GM23338 (cell line): Measurements from ENCODE around the gene OPN1MW. TPM values are rescaled to one million over a fixed set of nuclear protein-coding genes. Genes with fewer than 3 reads are reported as not detected.
"Not testable (repeated sequence)": the region's sequence is repeated elsewhere in the genome, so short reads cannot be mapped to it uniquely, and the experiment has no call there.

Experiments
- ATAC-seq: fragments of 200-7000 bp; cut with Tn5 transposase; 3 replicates; pipeline ENCODE4 v1.9.1; 2020
- DNase-seq: peaks from one replicate; pipeline ENCODE4 v3.0.0-alpha.2; 2015; ENCODE audit warnings: low spot score
- H2AFZ ChIP-seq: fragments of 200-600 bp; sonication (generic); 2 replicates; pipeline ENCODE4 v1.8.0; 2016; ENCODE audit warnings: antibody characterized with exemption, mild to moderate bottlenecking, moderate library complexity
- H3F3A ChIP-seq: fragments of 200-600 bp; sonication (generic); replicated peaks from 2 replicates; pipeline ENCODE4 v1.8.0; 2017; ENCODE audit warnings: antibody characterized with exemption, mixed run types, low read depth
- H3K27ac ChIP-seq: fragments of 200-600 bp; sonication (generic); 2 replicates; pipeline ENCODE4 v1.6.1; 2016; ENCODE audit warnings: low read depth
- H3K27me3 ChIP-seq: fragments of 200-600 bp; sonication (generic); 2 replicates; pipeline ENCODE4 v1.8.0; 2016; ENCODE audit warnings: mild to moderate bottlenecking, mixed run types, moderate library complexity; ENCODE audit not compliant: insufficient read depth
- H3K36me3 ChIP-seq: fragments of 200-600 bp; sonication (generic); 2 replicates; pipeline ENCODE4 v1.8.0; 2016; ENCODE audit warnings: mild to moderate bottlenecking; ENCODE audit not compliant: insufficient read depth
- H3K4me1 ChIP-seq: fragments of 200-600 bp; sonication (generic); 2 replicates; pipeline ENCODE4 v1.8.0; 2016; ENCODE audit warnings: mild to moderate bottlenecking, moderate library complexity; ENCODE audit not compliant: insufficient read depth
- H3K4me2 ChIP-seq: fragments of 200-600 bp; sonication (generic); 2 replicates; pipeline ENCODE4 v1.7.1; 2017; ENCODE audit warnings: mixed run types
- H3K4me3 ChIP-seq: fragments of 200-600 bp; sonication (generic); 2 replicates; pipeline ENCODE4 v1.6.1; 2016; ENCODE audit warnings: mixed run types
- H3K79me2 ChIP-seq: fragments of 200-600 bp; sonication (generic); replicated peaks from 2 replicates; pipeline ENCODE4 v1.8.0; 2017; ENCODE audit warnings: mild to moderate bottlenecking; ENCODE audit not compliant: insufficient read depth
- H3K9me2 ChIP-seq: fragments of 200-600 bp; sonication (generic); 2 replicates; pipeline ENCODE4 v1.8.0; 2017; ENCODE audit not compliant: insufficient read depth
- H4K20me1 ChIP-seq: fragments of 200-600 bp; sonication (generic); replicated peaks from 2 replicates; pipeline ENCODE4 v1.8.0; 2017; ENCODE audit warnings: mild to moderate bottlenecking; ENCODE audit not compliant: insufficient read depth
- H3K27ac Mint-ChIP-seq: 2 replicates; pipeline ENCODE4 v1.8.0; 2020; ENCODE audit warnings: inconsistent platforms, mild to moderate bottlenecking, moderate library complexity, mixed read lengths
- H3K27me3 Mint-ChIP-seq: 3 replicates; pipeline ENCODE4 v1.8.0; 2022; ENCODE audit warnings: low read depth, mild to moderate bottlenecking, moderate library complexity, mixed read lengths, inconsistent platforms; ENCODE audit not compliant: insufficient read depth, poor library complexity
- H3K36me3 Mint-ChIP-seq: 3 replicates; pipeline ENCODE4 v1.8.0; 2021; ENCODE audit warnings: low read depth, mild to moderate bottlenecking, inconsistent platforms, moderate library complexity, mixed read lengths
- H3K4me1 Mint-ChIP-seq: 3 replicates; pipeline ENCODE4 v1.8.0; 2020; ENCODE audit warnings: mild to moderate bottlenecking, inconsistent platforms, mixed read lengths
- H3K4me3 Mint-ChIP-seq: 3 replicates; pipeline ENCODE4 v1.8.0; 2021; ENCODE audit warnings: moderate library complexity, mild to moderate bottlenecking, inconsistent platforms, mixed read lengths
- H3K9me3 Mint-ChIP-seq: 3 replicates; pipeline ENCODE4 v1.8.0; 2020; ENCODE audit warnings: moderate library complexity, mild to moderate bottlenecking, inconsistent platforms, mixed read lengths
- EZH2phosphoT487 ChIP-seq: fragments of 200-600 bp; sonication (generic); IDR thresholded peaks from one replicate; pipeline ENCODE4 v1.8.1; 2018; ENCODE audit warnings: antibody characterized with exemption; ENCODE audit not compliant: unreplicated experiment
- JUNB ChIP-seq: IDR thresholded peaks from one replicate; pipeline ENCODE4 v1.6.1; 2016; ENCODE audit warnings: antibody characterized with exemption; ENCODE audit not compliant: unreplicated experiment
- NANOG ChIP-seq: IDR thresholded peaks from 2 replicates; pipeline ENCODE4 v1.6.1; 2016; ENCODE audit warnings: antibody characterized with exemption, borderline replicate concordance
- POLR2AphosphoS5 ChIP-seq: IDR thresholded peaks from 2 replicates; pipeline ENCODE4 v1.6.1; 2016; ENCODE audit warnings: antibody characterized with exemption, low read depth
- STAT1 ChIP-seq: IDR thresholded peaks from one replicate; pipeline ENCODE4 v1.6.1; 2016; ENCODE audit warnings: antibody characterized with exemption; ENCODE audit not compliant: unreplicated experiment
- ZNF331 ChIP-seq: fragments of 250-450 bp; sonication (Bioruptor Pico); IDR thresholded peaks from 2 replicates; pipeline ENCODE4 v1.5.0; 2020; ENCODE audit warnings: low read depth, mild to moderate bottlenecking, moderate library complexity
- long read RNA-seq: library from polyadenylated mRNA; unstranded; transcript quantifications from one replicate; pipeline ENCODE4 v2.0.0, GENCODE V29; 2020; ENCODE audit not compliant: unreplicated experiment
- polyA plus RNA-seq: library from polyadenylated mRNA; unstranded; fragments of >200 nt; fragmentation: Nextera tagmentation; extraction: Ambion mirVana; gene quantifications from 2 replicates; pipeline ENCODE4 v1.2.1, GENCODE V29; 2016
- total RNA-seq: library from RNA; depleted of rRNA; stranded (reverse); fragments of >200 nt; shearing (Covaris generic); gene quantifications from 2 replicates; pipeline ENCODE4 v1.2.3, GENCODE V29; 2014; rRNA removed
- TF ChIP-seq, protein P1 (sequence below): IDR thresholded peaks from one replicate; pipeline ENCODE4 v1.6.1; 2018; ENCODE audit warnings: antibody characterized with exemption; ENCODE audit not compliant: unreplicated experiment
- TF ChIP-seq, protein P2 (sequence below): IDR thresholded peaks from 2 replicates; pipeline ENCODE4 v1.6.1; 2016; ENCODE audit warnings: antibody characterized with exemption
- TF ChIP-seq, protein P3 (sequence below): fragments of 250-450 bp; sonication (Bioruptor Pico); IDR thresholded peaks from 2 replicates; pipeline ENCODE4 v1.5.0; 2020; ENCODE audit warnings: mild to moderate bottlenecking, moderate library complexity

Gene OPN1MW
- total RNA-seq (not detected in 2 replicates), polyA plus RNA-seq (not detected in 2 replicates)
- long read RNA-seq, result 0 reads

DNA sequence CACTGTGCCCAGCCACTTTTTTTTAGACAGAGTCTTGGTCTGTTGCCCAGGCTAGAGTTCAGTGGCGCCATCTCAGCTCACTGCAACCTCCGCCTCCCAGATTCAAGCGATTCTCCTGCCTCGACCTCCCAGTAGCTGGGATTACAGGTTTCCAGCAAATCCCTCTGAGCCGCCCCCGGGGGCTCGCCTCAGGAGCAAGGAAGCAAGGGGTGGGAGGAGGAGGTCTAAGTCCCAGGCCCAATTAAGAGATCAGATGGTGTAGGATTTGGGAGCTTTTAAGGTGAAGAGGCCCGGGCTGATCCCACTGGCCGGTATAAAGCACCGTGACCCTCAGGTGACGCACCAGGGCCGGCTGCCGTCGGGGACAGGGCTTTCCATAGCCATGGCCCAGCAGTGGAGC, at the start of gene OPN1MW:
Gene OPN1MW (plus strand): TSS at position 301 of the 400 bp plus-strand sequence. CDS start 82 bp downstream, at position 383.
- H2AFZ ChIP-seq, H3K9me2 ChIP-seq, H3K4me1 ChIP-seq, H3K36me3 Mint-ChIP-seq, H3K4me2 ChIP-seq, H3K4me1 Mint-ChIP-seq, H3K27me3 ChIP-seq, H4K20me1 ChIP-seq, H3K27ac ChIP-seq, DNase-seq, H3F3A ChIP-seq, H3K27ac Mint-ChIP-seq, H3K79me2 ChIP-seq, H3K4me3 ChIP-seq, ATAC-seq, H3K36me3 ChIP-seq, H3K9me3 Mint-ChIP-seq, H3K4me3 Mint-ChIP-seq, H3K27me3 Mint-ChIP-seq: not testable (repeated sequence)

DNA sequence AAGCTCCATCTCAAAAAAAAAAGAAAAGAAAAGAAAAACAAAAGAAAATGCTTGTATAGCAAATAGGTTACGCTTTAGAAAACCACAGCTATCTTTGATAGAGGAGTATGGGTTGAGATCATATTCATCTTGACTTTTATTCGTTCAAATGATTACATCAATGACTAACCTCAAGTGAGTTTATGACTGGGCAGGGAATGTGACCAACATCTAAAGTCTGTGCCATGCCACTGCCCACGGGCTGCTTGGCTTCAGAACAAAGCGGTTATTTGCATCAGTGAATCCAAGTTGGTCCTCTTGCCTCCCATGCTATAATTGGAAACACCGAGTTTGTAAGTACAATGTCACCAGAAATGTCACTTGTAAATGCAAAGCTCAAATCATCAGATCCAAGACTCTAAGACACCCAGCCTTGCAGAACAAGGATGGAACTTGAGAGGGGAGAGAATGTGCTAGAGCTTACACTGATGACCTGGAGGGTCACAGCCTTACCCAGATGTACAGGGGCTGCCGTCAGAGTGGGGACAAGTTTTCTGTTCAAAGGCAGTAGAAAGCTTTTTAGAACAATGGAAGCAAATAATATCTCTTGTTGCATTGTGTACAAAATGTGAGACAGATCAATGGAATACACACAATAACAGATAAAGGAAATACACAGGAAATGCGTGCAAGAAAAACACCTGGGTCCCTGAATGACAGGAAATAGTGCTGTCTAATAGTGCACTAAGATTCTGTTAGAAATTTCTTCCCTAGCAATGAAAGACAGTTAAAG, 46.8 kb upstream of the OPN1MW start:
- Mint-ChIP-seq H3K27ac (no peak overlapping the region), H3K9me3 (no peaks in the 10 kb centered on the region; the same call in 2 of the 3 replicates), H3K4me1 (peaks cover 3% of the 10 kb centered on the region; the same call in 2 of the 3 replicates), H3K4me3 (no peak overlapping the region), H3K27me3 (peaks cover 7% of the 10 kb centered on the region), H3K36me3 (no peaks in the 10 kb centered on the region)
- H3K4me2 ChIP-seq, result no peak overlapping the region
- H4K20me1 ChIP-seq, result no peaks in the 10 kb centered on the region
- DNase-seq (no peak), ATAC-seq (no peak)
- H3K4me1 ChIP-seq, result no peaks in the 10 kb centered on the region
- H3K27ac ChIP-seq, result no peak overlapping the region
- H3K36me3 ChIP-seq, result no peaks in the 10 kb centered on the region
- no peak overlapping the region for H3K4me3 ChIP-seq
- H2AFZ ChIP-seq, result no peak overlapping the region
- H3F3A ChIP-seq, result no peaks in the 10 kb centered on the region
- TF ChIP-seq NANOG (no peak), EZH2phosphoT487 (no peak), POLR2AphosphoS5 (no peak), JUNB (no peak), STAT1 (no peak), ZNF331 (CRISPR knock-in tag) (no peak)
- TF ChIP-seq, protein P1, sequence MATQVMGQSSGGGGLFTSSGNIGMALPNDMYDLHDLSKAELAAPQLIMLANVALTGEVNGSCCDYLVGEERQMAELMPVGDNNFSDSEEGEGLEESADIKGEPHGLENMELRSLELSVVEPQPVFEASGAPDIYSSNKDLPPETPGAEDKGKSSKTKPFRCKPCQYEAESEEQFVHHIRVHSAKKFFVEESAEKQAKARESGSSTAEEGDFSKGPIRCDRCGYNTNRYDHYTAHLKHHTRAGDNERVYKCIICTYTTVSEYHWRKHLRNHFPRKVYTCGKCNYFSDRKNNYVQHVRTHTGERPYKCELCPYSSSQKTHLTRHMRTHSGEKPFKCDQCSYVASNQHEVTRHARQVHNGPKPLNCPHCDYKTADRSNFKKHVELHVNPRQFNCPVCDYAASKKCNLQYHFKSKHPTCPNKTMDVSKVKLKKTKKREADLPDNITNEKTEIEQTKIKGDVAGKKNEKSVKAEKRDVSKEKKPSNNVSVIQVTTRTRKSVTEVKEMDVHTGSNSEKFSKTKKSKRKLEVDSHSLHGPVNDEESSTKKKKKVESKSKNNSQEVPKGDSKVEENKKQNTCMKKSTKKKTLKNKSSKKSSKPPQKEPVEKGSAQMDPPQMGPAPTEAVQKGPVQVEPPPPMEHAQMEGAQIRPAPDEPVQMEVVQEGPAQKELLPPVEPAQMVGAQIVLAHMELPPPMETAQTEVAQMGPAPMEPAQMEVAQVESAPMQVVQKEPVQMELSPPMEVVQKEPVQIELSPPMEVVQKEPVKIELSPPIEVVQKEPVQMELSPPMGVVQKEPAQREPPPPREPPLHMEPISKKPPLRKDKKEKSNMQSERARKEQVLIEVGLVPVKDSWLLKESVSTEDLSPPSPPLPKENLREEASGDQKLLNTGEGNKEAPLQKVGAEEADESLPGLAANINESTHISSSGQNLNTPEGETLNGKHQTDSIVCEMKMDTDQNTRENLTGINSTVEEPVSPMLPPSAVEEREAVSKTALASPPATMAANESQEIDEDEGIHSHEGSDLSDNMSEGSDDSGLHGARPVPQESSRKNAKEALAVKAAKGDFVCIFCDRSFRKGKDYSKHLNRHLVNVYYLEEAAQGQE, result no peak
- TF ChIP-seq, protein P2, sequence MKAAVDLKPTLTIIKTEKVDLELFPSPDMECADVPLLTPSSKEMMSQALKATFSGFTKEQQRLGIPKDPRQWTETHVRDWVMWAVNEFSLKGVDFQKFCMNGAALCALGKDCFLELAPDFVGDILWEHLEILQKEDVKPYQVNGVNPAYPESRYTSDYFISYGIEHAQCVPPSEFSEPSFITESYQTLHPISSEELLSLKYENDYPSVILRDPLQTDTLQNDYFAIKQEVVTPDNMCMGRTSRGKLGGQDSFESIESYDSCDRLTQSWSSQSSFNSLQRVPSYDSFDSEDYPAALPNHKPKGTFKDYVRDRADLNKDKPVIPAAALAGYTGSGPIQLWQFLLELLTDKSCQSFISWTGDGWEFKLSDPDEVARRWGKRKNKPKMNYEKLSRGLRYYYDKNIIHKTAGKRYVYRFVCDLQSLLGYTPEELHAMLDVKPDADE, result no peak
- TF ChIP-seq, protein P3, sequence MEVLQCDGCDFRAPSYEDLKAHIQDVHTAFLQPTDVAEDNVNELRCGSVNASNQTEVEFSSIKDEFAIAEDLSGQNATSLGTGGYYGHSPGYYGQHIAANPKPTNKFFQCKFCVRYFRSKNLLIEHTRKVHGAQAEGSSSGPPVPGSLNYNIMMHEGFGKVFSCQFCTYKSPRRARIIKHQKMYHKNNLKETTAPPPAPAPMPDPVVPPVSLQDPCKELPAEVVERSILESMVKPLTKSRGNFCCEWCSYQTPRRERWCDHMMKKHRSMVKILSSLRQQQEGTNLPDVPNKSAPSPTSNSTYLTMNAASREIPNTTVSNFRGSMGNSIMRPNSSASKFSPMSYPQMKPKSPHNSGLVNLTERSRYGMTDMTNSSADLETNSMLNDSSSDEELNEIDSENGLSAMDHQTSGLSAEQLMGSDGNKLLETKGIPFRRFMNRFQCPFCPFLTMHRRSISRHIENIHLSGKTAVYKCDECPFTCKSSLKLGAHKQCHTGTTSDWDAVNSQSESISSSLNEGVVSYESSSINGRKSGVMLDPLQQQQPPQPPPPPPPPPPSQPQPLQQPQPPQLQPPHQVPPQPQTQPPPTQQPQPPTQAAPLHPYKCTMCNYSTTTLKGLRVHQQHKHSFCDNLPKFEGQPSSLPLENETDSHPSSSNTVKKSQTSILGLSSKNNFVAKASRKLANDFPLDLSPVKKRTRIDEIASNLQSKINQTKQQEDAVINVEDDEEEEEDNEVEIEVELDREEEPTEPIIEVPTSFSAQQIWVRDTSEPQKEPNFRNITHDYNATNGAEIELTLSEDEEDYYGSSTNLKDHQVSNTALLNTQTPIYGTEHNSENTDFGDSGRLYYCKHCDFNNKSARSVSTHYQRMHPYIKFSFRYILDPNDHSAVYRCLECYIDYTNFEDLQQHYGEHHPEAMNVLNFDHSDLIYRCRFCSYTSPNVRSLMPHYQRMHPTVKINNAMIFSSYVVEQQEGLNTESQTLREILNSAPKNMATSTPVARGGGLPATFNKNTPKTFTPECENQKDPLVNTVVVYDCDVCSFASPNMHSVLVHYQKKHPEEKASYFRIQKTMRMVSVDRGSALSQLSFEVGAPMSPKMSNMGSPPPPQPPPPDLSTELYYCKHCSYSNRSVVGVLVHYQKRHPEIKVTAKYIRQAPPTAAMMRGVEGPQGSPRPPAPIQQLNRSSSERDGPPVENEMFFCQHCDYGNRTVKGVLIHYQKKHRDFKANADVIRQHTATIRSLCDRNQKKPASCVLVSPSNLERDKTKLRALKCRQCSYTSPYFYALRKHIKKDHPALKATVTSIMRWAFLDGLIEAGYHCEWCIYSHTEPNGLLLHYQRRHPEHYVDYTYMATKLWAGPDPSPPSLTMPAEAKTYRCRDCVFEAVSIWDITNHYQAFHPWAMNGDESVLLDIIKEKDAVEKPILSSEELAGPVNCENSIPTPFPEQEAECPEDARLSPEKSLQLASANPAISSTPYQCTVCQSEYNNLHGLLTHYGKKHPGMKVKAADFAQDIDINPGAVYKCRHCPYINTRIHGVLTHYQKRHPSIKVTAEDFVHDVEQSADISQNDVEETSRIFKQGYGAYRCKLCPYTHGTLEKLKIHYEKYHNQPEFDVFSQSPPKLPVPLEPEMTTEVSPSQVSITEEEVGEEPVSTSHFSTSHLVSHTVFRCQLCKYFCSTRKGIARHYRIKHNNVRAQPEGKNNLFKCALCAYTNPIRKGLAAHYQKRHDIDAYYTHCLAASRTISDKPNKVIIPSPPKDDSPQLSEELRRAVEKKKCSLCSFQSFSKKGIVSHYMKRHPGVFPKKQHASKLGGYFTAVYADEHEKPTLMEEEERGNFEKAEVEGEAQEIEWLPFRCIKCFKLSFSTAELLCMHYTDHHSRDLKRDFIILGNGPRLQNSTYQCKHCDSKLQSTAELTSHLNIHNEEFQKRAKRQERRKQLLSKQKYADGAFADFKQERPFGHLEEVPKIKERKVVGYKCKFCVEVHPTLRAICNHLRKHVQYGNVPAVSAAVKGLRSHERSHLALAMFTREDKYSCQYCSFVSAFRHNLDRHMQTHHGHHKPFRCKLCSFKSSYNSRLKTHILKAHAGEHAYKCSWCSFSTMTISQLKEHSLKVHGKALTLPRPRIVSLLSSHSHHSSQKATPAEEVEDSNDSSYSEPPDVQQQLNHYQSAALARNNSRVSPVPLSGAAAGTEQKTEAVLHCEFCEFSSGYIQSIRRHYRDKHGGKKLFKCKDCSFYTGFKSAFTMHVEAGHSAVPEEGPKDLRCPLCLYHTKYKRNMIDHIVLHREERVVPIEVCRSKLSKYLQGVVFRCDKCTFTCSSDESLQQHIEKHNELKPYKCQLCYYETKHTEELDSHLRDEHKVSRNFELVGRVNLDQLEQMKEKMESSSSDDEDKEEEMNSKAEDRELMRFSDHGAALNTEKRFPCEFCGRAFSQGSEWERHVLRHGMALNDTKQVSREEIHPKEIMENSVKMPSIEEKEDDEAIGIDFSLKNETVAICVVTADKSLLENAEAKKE (CRISPR knock-in tag), result no peak
- no peaks in the 10 kb centered on the region for H3K9me2 ChIP-seq
- no peaks in the 10 kb centered on the region for H3K27me3 ChIP-seq
- no peaks in the 10 kb centered on the region for H3K79me2 ChIP-seq
